ENCODE results near the gene PHACTR1. TPM values are rescaled to one million over a fixed set of nuclear protein-coding genes. Genes with fewer than 3 reads are reported as not detected.

The PHACTR1 gene
- polyA plus RNA-seq, 1 of the 3 experiments (the other 2 are of a cell fraction): 0.12 TPM

DNA sequence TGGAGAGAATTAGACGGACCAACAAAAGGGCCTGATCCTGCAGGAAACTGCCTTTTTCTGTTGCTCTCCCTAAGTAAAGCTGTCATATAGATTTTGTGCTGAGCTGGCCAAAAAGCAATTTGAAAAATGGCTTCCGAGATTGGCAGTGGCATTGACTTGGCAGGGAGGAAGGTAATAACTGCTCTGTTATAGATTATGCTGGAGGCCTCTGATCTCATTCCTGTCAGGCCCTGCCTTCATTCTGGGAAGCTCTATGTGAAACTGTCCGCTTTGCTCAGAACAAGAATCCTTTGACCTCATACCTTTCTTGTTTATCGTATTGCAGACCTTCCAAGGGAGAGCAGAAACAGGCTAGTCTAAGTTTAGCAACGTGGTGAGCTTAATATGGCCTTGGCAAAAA, 234.4 kb downstream of the PHACTR1 start:
- Histone ChIP-seq H3K9ac (no peak overlapping the region), H3K9me2 (no peaks in the 10 kb centered on the region), H4K20me1 (ENCODE audit: insufficient read depth) (no peaks in the 10 kb centered on the region), H3K9me3 (no peaks in the 10 kb centered on the region), H3K27me3 (ENCODE audit: insufficient read depth) (no peaks in the 10 kb centered on the region), H3K4me1 (ENCODE audit: control insufficient read depth in 1 of 2, insufficient read depth in 2 of 2, low read depth in 1 of 2, low read length in 1 of 2) (peaks cover 0 to 4% of the 10 kb centered on the region in 2 experiments; a peak in 1 of 4 replicates), H3K79me2 (ENCODE audit: insufficient read depth) (no peaks in the 10 kb centered on the region), H3K4me3 (ENCODE audit: low read depth in 2 of 2, low read length in 1 of 2) (no peak overlapping the region), H3K27ac (ENCODE audit: low read depth in 2 of 2, low read length in 1 of 2) (no peak overlapping the region), H3K36me3 (replicated peaks in 1 of 2; ENCODE audit: control insufficient read depth in 1 of 2, insufficient read depth in 2 of 2, low read length in 1 of 2) (no peaks in the 10 kb centered on the region), H3F3A (replicated peaks; ENCODE audit: insufficient read depth) (no peaks in the 10 kb centered on the region), H2AFZ (ENCODE audit: low read depth) (no peak overlapping the region), H3K4me2 (no peak overlapping the region)
- CTCF ChIA-PET: interaction anchor here (1.1 to 1.5 kb wide), 2 partner anchors 12 to 40 kb away, joined by 3 to 6 read pairs; no protein-coding TSS in a partner anchor
- TF ChIP-seq, protein P1, sequence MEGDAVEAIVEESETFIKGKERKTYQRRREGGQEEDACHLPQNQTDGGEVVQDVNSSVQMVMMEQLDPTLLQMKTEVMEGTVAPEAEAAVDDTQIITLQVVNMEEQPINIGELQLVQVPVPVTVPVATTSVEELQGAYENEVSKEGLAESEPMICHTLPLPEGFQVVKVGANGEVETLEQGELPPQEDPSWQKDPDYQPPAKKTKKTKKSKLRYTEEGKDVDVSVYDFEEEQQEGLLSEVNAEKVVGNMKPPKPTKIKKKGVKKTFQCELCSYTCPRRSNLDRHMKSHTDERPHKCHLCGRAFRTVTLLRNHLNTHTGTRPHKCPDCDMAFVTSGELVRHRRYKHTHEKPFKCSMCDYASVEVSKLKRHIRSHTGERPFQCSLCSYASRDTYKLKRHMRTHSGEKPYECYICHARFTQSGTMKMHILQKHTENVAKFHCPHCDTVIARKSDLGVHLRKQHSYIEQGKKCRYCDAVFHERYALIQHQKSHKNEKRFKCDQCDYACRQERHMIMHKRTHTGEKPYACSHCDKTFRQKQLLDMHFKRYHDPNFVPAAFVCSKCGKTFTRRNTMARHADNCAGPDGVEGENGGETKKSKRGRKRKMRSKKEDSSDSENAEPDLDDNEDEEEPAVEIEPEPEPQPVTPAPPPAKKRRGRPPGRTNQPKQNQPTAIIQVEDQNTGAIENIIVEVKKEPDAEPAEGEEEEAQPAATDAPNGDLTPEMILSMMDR (IDR thresholded peaks at IDR 0.05): no peak
- TF ChIP-seq, protein P2, sequence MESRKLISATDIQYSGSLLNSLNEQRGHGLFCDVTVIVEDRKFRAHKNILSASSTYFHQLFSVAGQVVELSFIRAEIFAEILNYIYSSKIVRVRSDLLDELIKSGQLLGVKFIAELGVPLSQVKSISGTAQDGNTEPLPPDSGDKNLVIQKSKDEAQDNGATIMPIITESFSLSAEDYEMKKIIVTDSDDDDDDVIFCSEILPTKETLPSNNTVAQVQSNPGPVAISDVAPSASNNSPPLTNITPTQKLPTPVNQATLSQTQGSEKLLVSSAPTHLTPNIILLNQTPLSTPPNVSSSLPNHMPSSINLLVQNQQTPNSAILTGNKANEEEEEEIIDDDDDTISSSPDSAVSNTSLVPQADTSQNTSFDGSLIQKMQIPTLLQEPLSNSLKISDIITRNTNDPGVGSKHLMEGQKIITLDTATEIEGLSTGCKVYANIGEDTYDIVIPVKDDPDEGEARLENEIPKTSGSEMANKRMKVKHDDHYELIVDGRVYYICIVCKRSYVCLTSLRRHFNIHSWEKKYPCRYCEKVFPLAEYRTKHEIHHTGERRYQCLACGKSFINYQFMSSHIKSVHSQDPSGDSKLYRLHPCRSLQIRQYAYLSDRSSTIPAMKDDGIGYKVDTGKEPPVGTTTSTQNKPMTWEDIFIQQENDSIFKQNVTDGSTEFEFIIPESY (IDR thresholded peaks at IDR 0.05; ENCODE audit: borderline replicate concordance, low read depth): no peak
- TF ChIP-seq, protein P3, sequence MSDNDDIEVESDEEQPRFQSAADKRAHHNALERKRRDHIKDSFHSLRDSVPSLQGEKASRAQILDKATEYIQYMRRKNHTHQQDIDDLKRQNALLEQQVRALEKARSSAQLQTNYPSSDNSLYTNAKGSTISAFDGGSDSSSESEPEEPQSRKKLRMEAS (IDR thresholded peaks at IDR 0.05; ENCODE audit: low read depth): no peak
- TF ChIP-seq GABPA (IDR thresholded peaks at IDR 0.05; ENCODE audit: low read depth) (no peak), SIN3A (IDR thresholded peaks at IDR 0.05; ENCODE audit: borderline replicate concordance, low read depth, low read length) (no peak), POLR2AphosphoS5 (IDR thresholded peaks at IDR 0.05; ENCODE audit: low read depth, low read length) (no peak), TCF12 (IDR thresholded peaks at IDR 0.05) (no peak)
- TF ChIP-seq, protein P4, sequence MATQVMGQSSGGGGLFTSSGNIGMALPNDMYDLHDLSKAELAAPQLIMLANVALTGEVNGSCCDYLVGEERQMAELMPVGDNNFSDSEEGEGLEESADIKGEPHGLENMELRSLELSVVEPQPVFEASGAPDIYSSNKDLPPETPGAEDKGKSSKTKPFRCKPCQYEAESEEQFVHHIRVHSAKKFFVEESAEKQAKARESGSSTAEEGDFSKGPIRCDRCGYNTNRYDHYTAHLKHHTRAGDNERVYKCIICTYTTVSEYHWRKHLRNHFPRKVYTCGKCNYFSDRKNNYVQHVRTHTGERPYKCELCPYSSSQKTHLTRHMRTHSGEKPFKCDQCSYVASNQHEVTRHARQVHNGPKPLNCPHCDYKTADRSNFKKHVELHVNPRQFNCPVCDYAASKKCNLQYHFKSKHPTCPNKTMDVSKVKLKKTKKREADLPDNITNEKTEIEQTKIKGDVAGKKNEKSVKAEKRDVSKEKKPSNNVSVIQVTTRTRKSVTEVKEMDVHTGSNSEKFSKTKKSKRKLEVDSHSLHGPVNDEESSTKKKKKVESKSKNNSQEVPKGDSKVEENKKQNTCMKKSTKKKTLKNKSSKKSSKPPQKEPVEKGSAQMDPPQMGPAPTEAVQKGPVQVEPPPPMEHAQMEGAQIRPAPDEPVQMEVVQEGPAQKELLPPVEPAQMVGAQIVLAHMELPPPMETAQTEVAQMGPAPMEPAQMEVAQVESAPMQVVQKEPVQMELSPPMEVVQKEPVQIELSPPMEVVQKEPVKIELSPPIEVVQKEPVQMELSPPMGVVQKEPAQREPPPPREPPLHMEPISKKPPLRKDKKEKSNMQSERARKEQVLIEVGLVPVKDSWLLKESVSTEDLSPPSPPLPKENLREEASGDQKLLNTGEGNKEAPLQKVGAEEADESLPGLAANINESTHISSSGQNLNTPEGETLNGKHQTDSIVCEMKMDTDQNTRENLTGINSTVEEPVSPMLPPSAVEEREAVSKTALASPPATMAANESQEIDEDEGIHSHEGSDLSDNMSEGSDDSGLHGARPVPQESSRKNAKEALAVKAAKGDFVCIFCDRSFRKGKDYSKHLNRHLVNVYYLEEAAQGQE (IDR thresholded peaks at IDR 0.05; ENCODE audit: low read depth, low read length): no peak
- TF ChIP-seq, protein P5, sequence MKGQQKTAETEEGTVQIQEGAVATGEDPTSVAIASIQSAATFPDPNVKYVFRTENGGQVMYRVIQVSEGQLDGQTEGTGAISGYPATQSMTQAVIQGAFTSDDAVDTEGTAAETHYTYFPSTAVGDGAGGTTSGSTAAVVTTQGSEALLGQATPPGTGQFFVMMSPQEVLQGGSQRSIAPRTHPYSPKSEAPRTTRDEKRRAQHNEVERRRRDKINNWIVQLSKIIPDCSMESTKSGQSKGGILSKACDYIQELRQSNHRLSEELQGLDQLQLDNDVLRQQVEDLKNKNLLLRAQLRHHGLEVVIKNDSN (IDR thresholded peaks at IDR 0.05; ENCODE audit: borderline replicate concordance, low read depth): no peak
- POLR2A ChIA-PET: no interaction called here
- WGBS (ENCODE audit: low lambda C conversion rate): 38% methylated on average over 5 of the region's 5 CpGs
- no peak for DNase-seq

Measured in SK-N-SH (cell line).